ENCODE results near the gene ERFE.

Gene ERFE

DNA sequence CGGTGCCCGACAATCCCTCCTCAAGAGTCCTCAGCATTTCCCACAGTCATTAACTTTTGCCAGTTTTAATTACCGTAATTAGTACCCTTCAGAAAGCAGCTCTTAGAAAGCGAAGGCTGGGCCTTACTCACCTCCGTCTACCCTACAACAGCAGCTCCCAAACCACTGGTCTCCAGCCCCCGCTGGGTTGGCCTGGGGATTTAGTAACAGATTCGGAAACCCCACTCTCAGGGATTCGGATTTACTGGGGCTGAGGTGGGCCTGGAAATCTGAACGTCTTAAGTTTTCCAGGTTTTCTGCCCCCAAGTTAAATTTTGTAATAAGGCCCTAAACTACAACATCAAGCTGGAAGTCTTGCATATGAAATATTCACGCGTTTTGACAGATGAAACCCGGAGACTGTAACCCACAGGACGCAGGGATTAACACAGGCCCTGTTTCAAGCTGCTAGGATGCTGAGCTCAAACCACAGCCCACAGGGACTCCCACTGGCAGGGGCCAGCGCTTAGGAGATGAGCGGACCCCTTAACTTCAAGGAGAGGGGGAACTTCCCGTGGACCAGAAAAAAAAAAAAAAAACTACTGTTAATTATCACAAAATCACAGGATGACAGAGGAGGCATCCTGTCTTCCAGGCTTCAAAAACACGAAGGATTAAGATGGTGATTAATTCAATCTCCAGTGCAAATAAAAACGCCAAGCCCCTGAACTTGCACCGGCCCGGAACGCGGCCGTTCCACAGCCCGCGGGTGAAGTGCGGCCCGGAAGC, 43.7 kb downstream of the ERFE start:
- peak; percentile 37 for FAIRE-seq
- DNase-seq (ENCODE audit: insufficient read length, low spot score): peak; percentile 41

DNA sequence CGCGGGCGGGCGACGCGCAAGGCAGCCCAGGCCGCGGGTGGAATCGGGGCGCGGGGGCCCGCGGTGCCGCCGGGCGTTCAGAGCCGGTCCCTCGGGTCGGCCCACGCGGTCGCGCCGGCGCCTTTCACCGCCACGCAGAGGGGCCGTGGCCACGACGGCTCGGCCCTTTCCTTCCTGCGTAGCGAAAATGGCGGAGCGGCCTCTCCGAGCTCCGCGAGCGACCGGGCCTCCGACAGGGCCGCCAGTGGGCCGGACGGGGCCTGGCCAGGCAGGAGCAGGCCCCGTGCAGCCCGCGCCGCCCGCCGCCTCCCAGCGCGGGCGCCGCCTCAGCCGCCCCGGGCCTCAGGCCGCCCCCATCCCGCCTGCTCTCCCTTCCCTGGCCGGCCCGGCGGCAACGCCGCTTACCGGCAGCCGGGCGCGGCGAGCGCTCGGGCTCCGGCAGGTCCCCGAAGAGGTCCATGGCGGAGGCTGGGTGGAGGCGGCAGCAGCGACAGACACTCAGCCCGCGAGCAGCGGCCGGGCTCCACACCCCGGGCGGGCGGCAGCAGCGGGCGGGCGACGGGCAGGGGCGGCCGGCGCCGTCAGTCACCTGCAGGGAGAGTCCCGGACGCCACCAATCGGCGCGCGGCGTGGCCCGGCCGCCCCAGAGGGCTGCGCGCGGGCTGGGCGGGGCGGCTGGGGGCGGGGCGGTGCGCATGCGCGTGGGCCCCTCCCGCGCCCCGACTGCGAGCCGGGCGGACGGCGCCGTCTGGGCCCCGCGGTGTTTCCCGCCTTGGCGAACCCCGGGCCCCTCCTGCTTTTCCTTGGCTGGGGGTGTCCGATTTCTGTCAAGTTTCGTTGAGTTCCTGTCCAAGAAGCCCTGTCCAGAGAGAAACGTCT, 44.6 kb downstream of the ERFE start, which contains the start of gene ILKAP:
TSS of gene ILKAP (minus strand) at position 602 of the 879 bp plus-strand sequence. CDS start at position 460, 142 bp downstream.
- DNase-seq (ENCODE audit: insufficient read length, low spot score): peak; percentile 100
- FAIRE-seq: no peak

DNA sequence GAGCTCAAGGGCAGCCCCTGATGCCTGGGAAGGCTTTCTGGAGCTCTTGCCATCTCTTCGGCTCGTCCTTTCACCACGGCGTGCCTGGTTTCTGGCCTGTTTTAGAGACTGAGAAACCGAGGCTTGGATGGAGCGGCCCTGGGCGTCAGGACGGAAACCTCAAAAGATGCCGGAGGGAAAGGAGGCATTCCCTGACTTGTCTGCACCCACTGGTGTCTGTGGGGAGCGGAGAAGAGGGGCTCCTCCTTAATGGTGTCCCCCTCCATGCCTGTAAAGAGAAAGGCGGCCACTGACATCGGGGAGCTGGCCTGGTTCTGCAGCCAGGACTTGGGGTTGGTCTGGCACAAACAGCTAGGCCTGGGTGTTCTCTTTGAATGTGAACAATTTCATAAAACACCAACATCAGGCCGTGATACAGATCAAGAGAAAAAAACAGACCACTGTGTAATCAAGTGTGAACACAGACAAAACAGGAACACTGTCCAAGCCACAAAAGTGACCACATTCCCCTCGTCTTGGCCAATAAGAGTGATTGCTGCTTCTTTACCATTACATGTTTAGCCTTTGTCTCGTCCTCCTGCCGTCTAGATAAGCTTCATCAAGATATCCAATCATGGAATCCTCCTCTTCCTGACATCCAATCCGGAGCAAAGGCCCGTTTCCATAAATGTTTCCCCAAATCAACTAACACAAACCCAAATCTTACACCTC, 45.4 kb downstream of the ERFE start:
- DNase-seq (ENCODE audit: insufficient read length, low spot score) (no peak), FAIRE-seq (peak; percentile 67)

DNA sequence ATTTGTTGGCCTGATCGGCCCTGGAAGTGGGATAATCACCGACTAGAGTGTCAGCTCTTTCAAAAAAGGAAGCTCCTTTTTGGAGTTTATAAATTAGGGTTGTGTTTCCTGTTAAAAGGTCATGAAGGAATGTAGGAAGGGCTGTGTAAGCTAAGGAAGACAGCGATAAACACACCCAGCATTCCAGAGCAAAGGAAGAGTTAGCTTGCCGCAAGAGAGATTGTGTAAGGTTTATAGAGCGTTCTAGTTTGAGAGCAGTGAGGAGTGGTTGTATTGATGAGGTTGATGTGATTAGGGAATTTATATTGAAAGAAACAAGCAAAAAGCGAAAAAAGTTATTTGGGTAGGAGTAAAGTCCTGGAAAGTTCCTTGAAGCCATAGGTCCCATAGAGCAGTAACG, 48.2 kb downstream of the ERFE start:
- DNase-seq (ENCODE audit: insufficient read length, low spot score): no peak

DNA sequence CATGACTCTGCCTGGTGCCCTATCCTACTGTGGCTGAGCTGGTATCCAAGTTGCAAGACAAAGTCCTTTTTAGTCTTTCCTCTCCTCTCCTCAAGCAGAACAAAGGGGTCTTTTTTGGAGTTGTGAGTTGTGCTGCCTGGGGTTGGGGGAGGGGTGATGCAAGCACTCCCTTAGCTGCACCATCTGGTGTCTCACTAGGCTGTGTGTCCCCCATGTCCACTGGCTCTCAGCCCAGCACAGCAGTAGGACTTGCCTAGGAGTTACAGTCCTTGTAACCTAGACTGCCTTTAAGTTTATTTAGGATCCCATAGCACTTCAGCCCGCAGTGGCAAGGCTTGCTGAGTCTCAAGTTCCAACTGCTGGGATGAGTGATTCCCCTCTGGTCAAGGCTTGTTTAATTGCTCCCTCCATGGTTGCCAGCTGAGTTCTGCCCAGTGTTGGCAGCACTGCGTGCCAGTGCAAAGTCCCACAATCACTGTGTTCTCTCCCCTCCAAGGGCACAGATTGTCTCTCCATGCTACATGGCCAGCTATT, 57.9 kb downstream of the ERFE start:
- DNase-seq (ENCODE audit: insufficient read length, low spot score): no peak
- FAIRE-seq: no peak

More for the DNA sequence above, 48.2 kb downstream of the ERFE start:
- no peak for FAIRE-seq

Measured in GM19239 (cell line).